GM18511 (cell line): ENCODE results near the gene PCBP3.
"Not testable (repeated sequence)": the region's sequence is repeated elsewhere in the genome, so short reads cannot be mapped to it uniquely, and the experiment has no call there.

Source experiments
- ATAC-seq: cut with Tn5 transposase; IDR thresholded peaks from one replicate; pipeline ENCODE4 v1.9.1; 2021; ENCODE audit warnings: mild to moderate bottlenecking, moderate library complexity; ENCODE audit not compliant: unreplicated experiment

The PCBP3 gene

GRCh38 chr21:45634511-45635183 is 8.9 kb upstream of the PCBP3 start:
- ATAC-seq, result no peak

GRCh38 chr21:45635271-45636151 is 8.0 kb upstream of the PCBP3 start:
- no peak for ATAC-seq

GRCh38 chr21:45636459-45636858 is 7.1 kb upstream of the PCBP3 start:
- ATAC-seq, result no peak

GRCh38 chr21:45636951-45637646 is 6.4 kb upstream of the PCBP3 start:
- ATAC-seq, result no peak

- no peak for ATAC-seq
These were observed 5.6 kb upstream of the PCBP3 start for GRCh38 chr21:45637883-45638282.

GRCh38 chr21:45638707-45639106 is 4.8 kb upstream of the PCBP3 start:
- ATAC-seq, result no peak

- ATAC-seq, result no peak
These were observed 4.1 kb upstream of the PCBP3 start for GRCh38 chr21:45639206-45640000.

GRCh38 chr21:45640001-45640887 is 3.3 kb upstream of the PCBP3 start:
- no peak for ATAC-seq

GRCh38 chr21:45640888-45641479 is 2.5 kb upstream of the PCBP3 start:
- ATAC-seq, result no peak

- ATAC-seq, result no peak
These were observed 2.0 kb upstream of the PCBP3 start for GRCh38 chr21:45641480-45642035.

GRCh38 chr21:45642122-45642813 is 1.3 kb upstream of the PCBP3 start:
- no peak for ATAC-seq

GRCh38 chr21:45644041-45644906 is 749 bp downstream of the PCBP3 start:
- ATAC-seq, result no peak

- ATAC-seq, result no peak
These were observed 8.4 kb downstream of the PCBP3 start for GRCh38 chr21:45651921-45652320.

- no peak for ATAC-seq
These were observed 11.6 kb downstream of the PCBP3 start for GRCh38 chr21:45655124-45655523.

GRCh38 chr21:45656114-45656513 is 12.6 kb downstream of the PCBP3 start:
- ATAC-seq, result not testable (repeated sequence)

GRCh38 chr21:45661913-45662622 is 18.5 kb downstream of the PCBP3 start:
- ATAC-seq, result not testable (repeated sequence)
